DMS53 (cell line): Measurements from ENCODE around the gene FRMPD2.
"Not testable (repeated sequence)": the region's sequence is repeated elsewhere in the genome, so short reads cannot be mapped to it uniquely, and the experiment has no call there.

Experiments
- DNase-seq: peaks from one replicate; lab custom pipeline; 2025; lab: John Stamatoyannopoulos, UW

Gene FRMPD2

DNA sequence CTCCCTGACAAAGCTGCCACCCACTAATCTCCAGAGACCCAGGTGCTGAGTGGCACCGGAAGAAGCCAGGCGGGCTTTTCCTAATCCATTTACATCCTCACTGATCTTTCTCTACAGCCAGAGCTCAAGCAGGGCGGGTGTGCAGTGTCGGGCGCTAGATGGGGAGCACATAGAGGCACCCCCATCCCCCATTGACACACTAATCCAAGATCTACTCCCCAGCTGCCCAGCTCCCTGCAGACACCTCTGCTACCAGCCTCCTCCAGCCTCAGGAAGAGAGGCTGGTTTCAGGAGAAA, 22.2 kb downstream of the FRMPD2 start:
- DNase-seq: no peak

DNA sequence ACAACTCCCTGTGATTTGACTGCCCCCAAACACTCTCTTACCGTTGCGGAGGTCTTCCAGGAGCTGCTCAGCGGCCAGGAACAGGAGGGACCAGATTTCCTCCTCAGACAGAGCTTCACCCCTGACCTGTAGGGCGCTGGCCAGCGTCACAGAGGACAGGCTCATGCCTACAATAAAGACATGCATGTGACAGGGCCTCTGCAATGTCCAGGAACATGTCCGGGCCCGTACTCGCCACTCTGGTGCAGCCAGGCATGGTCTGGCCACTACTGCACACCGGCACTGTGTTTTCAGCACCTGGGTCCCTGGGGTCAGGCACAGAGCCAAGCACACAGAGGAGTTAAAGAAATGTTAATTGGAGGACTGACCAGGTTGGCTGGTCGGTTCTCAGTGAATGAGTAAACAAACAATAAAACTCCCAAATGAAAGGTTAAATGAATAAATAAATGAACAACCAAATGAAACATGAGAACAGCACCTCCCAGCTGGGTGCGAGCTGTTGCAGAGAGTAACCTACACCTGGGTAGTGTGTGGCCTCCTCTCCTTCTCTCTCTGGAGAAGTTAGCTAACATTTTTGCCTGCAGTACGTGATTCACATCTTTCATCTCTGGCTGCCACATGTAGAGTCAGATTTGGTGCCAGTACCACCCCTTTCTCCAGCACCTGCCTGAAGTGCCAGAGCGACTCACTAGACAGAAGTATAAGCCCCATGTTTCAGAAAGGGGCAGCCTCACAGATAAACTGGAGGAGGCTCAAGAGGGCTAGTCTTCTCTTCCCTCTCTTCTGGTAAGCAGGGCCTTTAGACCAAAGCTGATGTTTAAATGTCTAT, 22.8 kb downstream of the FRMPD2 start:
- peak; percentile 81 for DNase-seq

DNA sequence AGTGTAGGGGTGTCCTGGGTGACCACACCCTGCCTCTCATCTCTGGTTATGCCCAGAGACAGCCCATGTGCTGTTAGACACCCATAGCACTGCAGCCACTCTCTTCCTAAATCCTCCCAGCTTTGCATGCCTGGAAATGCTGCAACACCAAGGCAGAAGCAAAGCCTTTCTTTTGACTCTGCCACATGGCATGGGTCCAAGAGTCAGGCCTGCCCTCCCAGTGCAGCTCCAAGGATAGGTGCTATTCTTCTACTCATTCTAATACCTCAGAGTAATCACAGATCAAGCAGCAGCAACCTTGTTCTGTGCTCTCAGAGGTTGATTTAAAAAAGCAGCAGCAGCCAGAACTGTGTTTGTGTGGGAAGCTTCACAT, 23.4 kb downstream of the FRMPD2 start:
- peak; percentile 53 for DNase-seq

GRCh38 chr10:48249763-48250351, 24.6 kb downstream of the FRMPD2 start:
- no peak for DNase-seq

DNA sequence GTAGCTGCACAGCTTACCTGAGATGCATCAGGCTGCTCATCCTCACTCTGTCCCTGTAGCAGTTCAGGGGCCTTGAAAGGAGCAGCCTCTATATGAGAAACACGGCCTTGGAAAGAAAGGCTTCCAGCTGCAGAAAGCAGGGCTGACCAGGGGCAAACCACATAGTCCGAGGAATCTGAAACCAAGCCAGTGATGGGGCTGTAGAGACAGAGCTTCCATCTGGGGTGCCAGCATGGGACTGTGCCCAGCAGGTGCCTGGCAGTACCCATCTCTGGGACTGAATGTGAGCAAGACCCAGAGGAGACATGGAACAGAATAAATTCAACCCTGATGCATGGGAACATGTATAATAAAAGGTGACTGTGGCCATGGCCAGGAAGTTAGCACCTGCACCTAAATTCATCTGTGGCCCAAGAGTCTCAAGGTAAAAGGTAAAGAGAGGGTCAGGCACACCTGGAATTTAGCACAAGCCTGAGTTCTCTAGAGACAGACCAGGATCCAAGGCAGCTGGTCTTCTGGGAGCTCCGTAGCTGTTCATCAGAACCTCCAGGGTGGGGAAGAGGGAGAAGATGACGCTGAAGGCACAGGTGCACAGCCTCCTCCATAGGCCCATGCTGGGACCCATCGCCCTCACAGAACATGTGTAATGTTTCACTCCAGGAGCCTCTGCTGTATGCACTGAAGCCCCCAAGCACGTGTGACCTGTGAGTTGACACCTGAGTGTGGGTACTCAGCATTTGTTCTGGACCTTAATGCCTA, 25.3 kb downstream of the FRMPD2 start:
- no peak for DNase-seq

GRCh38 chr10:48248462-48248861, 26.0 kb downstream of the FRMPD2 start:
- no peak for DNase-seq

DNA sequence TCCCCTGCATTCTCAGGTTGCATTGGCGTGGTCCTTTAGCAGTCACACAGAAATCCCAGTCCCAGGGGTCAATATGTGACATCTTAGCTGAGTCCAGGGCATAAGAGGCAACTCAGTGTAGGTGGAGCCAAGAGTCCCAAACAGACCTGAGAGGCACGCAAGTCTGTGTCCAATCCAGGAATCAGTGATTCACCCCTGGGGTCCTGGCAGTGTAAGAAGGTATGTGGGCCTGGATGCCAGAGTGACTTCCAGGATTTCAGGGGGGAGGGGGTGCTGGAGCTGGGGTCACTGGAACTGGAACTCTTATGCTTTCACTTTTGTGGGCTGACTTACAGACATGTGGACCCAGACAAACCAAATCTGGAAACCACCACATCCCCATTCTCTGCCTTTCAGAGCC, 26.8 kb downstream of the FRMPD2 start:
- no peak for DNase-seq

DNA sequence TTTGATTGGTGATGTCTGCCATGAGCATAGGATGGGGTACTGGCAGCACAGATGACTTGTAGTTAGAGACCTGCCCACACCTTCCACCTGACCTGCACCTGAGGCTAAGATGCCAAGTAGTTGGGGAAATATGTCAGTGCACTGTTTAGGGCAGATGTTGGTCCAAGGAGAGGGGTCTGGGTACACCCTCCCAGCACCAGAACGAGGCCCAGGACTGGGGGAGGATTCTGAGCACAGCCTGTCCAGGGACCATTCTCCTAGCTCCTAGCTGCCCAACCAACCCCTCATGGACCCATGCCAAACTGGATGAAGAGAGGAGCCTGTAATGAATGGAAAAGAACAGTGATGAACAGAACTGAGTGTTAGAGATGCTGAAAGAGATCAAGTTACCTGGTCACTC, 28.0 kb downstream of the FRMPD2 start:
- no peak for DNase-seq

DNA sequence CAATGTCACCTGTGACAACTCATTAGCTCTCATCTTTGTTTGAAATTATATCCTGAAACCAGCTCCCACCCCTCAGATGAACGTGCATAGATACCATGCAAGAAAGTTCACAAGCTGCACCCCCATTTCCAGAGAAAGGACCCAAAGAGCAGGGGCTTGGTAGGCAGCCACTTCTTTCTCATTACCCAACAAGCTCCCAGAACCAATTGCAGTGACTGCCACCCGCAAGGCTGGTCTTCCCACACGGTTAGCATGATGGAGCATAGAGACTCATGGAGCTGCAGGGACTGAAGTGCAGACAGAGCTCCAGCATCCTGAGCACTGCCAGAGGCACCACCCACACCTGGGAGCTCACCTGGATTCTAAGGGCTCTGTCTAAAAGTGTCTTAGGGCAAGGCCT, 28.5 kb downstream of the FRMPD2 start:
- DNase-seq: no peak

GRCh38 chr10:48243921-48244320, 30.6 kb downstream of the FRMPD2 start:
- DNase-seq: not testable (repeated sequence)

GRCh38 chr10:48243487-48243886, 31.0 kb downstream of the FRMPD2 start:
- DNase-seq: peak; percentile 53

DNA sequence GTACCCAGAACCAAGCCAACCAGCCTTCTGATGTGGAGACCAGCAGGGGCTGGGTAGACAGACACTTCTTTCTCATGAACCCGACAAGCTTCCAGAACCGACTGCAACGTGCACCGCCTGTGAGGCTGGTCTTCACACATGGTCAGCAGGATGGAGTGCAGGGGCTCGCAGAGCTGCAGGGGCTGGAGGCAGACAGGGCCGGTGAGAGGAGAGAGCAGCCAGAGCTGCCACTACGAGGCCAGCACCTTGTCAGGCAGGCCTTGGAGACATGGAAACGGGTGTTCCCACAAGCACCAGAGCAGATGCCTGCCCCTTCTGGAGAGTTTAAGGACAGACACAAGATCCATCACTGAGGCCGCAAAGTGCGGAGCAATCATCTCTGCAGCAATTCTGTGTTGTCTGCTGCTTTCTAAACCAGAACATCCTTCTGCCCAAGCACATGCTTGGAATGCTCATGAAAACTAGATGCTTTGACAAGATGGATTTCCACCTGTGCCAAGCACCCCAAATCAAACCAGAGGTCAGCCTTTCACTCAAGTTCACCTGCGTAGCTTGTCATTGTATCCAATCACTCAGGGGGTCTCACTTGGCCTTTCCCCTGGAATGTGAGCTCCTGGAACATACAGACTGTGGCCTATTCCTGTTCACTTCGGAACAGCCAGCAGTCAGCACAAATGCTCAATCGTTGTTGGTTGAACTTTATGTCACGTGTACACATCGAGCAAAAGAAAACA, 32.2 kb downstream of the FRMPD2 start:
- DNase-seq: no peak

- DNase-seq: no peak
Measured at GRCh38 chr10:48241332-48241731, 33.2 kb downstream of the FRMPD2 start.

GRCh38 chr10:48240196-48240595, 34.3 kb downstream of the FRMPD2 start:
- no peak for DNase-seq

DNA sequence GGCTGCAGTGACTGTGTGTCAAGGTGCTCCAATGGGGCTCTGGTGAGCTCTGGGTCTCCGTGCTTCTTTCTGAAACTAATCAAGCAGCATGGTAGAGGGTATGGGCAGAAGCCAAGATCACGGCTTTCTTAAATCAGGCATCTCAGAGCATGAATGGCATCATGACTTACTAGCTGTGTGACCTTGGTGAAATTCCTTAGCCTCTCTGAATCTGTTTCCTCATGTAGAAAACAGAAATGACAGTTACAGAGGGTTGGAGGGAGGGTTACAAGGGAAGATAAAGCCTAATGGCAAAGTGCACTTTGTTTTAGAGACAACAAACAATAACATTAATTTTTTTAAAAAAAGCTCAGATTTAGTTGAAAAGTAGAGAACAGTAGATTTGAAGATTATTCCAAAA, 34.9 kb downstream of the FRMPD2 start:
- no peak for DNase-seq

DNA sequence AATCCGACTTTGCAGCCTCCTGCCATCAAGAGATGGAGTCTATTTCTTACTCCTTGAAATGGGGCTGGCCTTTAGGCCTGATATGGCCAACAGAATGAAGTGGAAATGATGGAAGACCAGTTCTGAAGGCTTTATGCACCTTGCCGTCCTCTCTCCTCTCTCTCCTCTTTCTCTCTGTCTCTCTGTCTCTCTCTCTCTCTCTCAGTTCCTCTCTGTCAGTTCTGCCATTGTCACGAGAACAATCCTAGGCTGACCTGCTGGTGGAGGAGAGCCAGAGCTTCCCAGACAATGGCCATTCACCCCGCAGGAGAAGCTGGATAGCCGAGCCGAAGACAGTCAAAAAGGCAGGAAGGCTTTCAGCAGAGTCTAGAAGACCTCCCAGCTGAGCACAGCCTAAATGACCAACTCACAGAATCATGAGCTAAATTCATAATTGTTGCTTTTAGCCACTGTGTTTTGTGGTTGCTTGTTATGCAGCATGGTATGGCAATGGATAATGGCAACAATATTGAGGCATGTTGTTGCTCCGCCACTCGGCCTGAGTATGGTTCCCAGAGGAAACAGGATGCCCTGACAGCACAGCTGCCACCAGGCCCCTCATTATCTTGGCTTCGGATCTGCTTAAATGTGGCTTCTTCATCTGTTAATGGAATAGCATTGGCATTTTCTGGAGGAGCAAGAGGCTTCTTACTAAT, 35.5 kb downstream of the FRMPD2 start:
- DNase-seq: no peak

- DNase-seq: no peak
Measured at GRCh38 chr10:48237259-48238250, 36.9 kb downstream of the FRMPD2 start.

- DNase-seq: no peak
Measured at GRCh38 chr10:48236199-48236621, 38.3 kb downstream of the FRMPD2 start.

DNA sequence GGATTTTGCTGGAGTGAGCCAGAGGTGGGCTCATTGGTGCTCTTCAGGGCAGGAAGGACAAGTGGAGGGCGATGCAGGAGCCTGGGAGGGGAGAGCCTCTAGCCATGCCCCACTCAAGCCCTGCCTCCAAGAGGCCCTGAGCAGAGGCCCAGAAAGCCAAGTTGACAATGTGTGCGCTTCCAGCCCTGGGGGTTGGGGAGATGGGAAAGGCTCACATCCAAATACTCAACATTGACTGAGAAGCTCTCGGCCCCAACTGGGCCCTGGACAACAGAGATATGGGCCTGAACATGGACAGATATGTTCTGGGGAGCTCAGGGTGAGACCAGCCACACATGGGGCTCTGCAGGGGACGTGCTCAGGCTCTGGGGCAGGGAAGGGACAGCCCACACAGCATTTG, 39.0 kb downstream of the FRMPD2 start:
- DNase-seq: no peak

DNA sequence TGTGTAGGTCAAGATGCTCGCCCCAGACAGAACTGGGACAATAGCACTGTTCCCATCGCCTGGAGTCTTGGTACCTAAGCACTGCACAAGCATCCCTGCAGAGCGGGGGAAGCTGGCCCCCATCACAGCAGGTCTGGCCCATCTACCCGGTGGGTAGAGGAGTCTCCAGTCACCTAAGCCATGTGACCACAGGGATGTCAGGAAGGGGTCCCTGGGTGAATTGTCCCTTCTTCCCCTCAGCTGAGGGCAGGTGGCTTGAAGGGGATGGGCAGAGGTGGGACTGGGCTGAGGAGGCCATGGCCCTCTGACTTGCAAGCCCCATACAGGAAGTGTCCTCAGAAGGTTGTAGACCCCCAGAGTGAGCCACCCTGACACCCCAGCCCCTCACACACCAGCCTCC, 39.7 kb downstream of the FRMPD2 start:
- no peak for DNase-seq

DNA sequence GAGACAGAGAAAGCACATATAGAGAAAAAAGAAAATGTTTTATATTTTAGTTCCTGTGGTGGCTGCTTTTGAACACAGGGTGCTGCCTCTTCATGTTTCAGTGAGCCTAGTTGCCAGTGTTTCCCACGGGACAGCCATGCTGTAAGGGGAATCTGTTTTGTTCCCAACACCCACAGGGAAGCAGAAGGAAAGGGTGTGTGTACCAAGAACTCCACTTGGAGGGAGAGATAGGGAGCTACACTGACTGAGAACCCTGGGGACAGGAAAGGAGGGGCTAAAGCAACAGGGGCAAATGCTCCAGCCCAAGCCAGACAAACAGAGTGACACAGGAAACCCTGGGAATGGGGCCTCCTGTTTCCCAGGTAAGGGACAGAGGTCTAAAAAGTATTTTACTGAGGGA, 40.2 kb downstream of the FRMPD2 start:
- no peak for DNase-seq
